Sigmoid colon (tissue), 7 donors: ENCODE data around the gene SPTBN2. TPM values are rescaled to one million over a fixed set of nuclear protein-coding genes. Genes with fewer than 3 reads are reported as not detected.

ENCODE experiments used
- DNase-seq: peaks from one replicate; pipeline ENCODE4 v3.0.0-alpha.2; 2019
- H3K27ac ChIP-seq, 4 donors: fragments of 200-600 bp; sonication (generic); one replicate each; pipeline ENCODE4 v1.5.1; 2016 to 2019; ENCODE audit warnings: mild to moderate bottlenecking in 1 of 4
- H3K27me3 ChIP-seq, 3 donors: fragments of 200-600 bp; sonication (generic); one replicate each; pipeline ENCODE4 v1.5.1; 2019; ENCODE audit warnings: mild to moderate bottlenecking in 1 of 3
- H3K36me3 ChIP-seq, 4 donors: fragments of 200-600 bp; sonication (generic); one replicate each; pipeline ENCODE4 v1.5.1; 2016 to 2019
- H3K4me1 ChIP-seq, 4 donors: fragments of 200-600 bp; sonication (generic); one replicate each; pipeline ENCODE4 v1.5.1; 2017 to 2019
- H3K4me3 ChIP-seq, 4 donors: fragments of 200-600 bp; sonication (generic); one replicate each; pipeline ENCODE4 v1.5.1; 2017 to 2019; ENCODE audit warnings: mild to moderate bottlenecking in 2 of 4, moderate library complexity in 1 of 4
- H3K9me3 ChIP-seq, 4 donors: fragments of 200-600 bp in 3 of 4; sonication (generic) in 3 of 4; one replicate each; pipeline versions ENCODE4 v1.5.1 to v1.6.1; 2013 to 2019
- EP300 ChIP-seq, 4 donors: sonication (generic); formaldehyde crosslinking; IDR thresholded peaks; one replicate each; pipeline ENCODE4 v1.6.1; 2017; ENCODE audit warnings: antibody characterized with exemption in 4 of 4
- POLR2A ChIP-seq, 2 donors: fragments of 450-650 bp; IDR thresholded peaks; one replicate each; pipeline ENCODE4 v1.6.1; 2016; ENCODE audit warnings: antibody characterized with exemption in 2 of 2, mild to moderate bottlenecking in 2 of 2, moderate library complexity in 2 of 2
- POLR2AphosphoS5 ChIP-seq, 4 donors: sonication (generic); formaldehyde crosslinking; IDR thresholded peaks; one replicate each; pipeline ENCODE4 v1.6.1; 2017; ENCODE audit warnings: antibody characterized with exemption in 4 of 4
- WGBS, 2 donors: extraction: QIAGEN DNeasy Blood & Tissue Kit; methylation state at CpG; one replicate each; pipeline ENCODE4 v1.1.7; 2013; 5-methylcytosine and 5-hydroxymethylcytosine counted together
- intact Hi-C: fragments of 100-400 bp; cut with DNase I; formaldehyde crosslinking; loops from one replicate; pipeline ENCODE4 v1.15.1; 2023
- polyA plus RNA-seq, 3 donors: library from polyadenylated mRNA; stranded (reverse); fragments of 200-250 nt; gene quantifications; one replicate each; pipeline ENCODE4 v1.2.3, GENCODE V29; 2013
- total RNA-seq, 4 donors: library from RNA; depleted of rRNA; stranded (reverse); fragments of >200 nt; gene quantifications; one replicate each; pipeline ENCODE4 v1.1.0, GENCODE V29; 2016
- TF ChIP-seq, protein P1 (sequence below), 4 experiments: fragments of 450-650 bp in 3 of 4; fragments of 200-600 bp in 1 of 4; IDR thresholded peaks; one replicate each; pipeline ENCODE4 v1.5.1; 2016 to 2019; ENCODE audit warnings: antibody characterized with exemption in 4 of 4, mild to moderate bottlenecking in 3 of 4, moderate library complexity in 2 of 4
- donor health status: healthy with polysubstance abuse.
- donor health status: Bipolar disorder and iron deficiency.
- donor health status: healthy.

The SPTBN2 gene
- total and polyA plus RNA-seq, 7 donors = 0.33 to 5.7 (median 4.2) TPM

DNA sequence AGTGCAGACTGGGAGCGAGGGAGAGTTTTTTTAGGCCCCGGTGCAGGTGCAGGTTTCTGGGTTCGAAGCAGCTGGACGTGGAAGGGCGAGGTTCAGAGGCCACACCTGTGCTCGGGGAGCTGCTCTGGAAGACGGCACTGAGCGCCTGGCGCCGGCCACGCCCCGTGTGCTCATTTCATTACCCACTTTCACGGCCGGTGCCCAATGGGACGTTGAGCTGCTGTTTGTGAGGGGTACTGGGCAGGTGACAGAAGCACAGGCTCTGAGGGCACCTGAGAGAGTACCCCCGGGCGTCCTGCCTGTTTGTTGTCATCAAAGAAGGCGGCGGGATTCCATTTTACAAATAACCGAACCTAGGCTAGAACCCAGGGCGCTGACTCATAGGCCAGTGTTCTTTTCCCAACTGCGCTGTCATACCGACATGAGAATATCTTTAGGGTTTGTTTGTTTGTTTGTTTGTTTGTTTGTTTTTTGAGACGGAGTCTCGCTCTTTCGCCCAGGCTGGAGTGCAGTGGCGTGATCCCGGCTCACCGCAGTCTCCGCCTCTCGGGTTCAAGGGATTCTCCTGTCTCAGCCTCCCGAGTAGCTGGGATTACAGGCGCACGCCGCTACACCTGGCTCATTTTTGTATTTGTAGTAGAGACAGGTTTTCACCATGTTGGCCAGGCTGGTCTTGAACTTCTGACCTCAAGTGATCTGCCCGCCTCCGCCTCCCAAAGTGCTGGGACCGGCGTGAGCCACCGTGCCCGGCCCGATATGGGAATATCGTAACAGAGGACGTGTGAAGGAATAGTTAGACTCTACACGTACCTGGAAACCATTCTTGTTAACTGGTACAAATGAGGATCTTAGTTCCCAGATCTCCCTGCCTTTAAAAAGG lies 16.6 kb upstream of the SPTBN2 start:
- Histone ChIP-seq H3K4me1 (peaks cover 0 to 18% (median 15%) of the 10 kb centered on the region in 4 donors), H3K27ac (peak overlapping the region; percentile 77 to 85 (median 80)), H3K27me3 (no peaks in the 10 kb centered on the region), H3K36me3 (no peaks in the 10 kb centered on the region), H3K4me3 (peak overlapping the region; percentile 71 to 96 (median 89)), H3K9me3 (no peaks in the 10 kb centered on the region)
- intact Hi-C loops = no loop called here
- DNase-seq = no peak
- WGBS, 2 donors = 41 to 51% methylated on average over 45 of the region's 45 CpGs
- TF ChIP-seq, protein P1, sequence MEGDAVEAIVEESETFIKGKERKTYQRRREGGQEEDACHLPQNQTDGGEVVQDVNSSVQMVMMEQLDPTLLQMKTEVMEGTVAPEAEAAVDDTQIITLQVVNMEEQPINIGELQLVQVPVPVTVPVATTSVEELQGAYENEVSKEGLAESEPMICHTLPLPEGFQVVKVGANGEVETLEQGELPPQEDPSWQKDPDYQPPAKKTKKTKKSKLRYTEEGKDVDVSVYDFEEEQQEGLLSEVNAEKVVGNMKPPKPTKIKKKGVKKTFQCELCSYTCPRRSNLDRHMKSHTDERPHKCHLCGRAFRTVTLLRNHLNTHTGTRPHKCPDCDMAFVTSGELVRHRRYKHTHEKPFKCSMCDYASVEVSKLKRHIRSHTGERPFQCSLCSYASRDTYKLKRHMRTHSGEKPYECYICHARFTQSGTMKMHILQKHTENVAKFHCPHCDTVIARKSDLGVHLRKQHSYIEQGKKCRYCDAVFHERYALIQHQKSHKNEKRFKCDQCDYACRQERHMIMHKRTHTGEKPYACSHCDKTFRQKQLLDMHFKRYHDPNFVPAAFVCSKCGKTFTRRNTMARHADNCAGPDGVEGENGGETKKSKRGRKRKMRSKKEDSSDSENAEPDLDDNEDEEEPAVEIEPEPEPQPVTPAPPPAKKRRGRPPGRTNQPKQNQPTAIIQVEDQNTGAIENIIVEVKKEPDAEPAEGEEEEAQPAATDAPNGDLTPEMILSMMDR (IDR thresholded peaks at IDR 0.05) = no peak
- TF ChIP-seq POLR2A (IDR thresholded peaks at IDR 0.05) = no peak
- no peak for TF ChIP-seq POLR2AphosphoS5 (IDR thresholded peaks at IDR 0.05)
- no peak for TF ChIP-seq EP300 (IDR thresholded peaks at IDR 0.05)

DNA sequence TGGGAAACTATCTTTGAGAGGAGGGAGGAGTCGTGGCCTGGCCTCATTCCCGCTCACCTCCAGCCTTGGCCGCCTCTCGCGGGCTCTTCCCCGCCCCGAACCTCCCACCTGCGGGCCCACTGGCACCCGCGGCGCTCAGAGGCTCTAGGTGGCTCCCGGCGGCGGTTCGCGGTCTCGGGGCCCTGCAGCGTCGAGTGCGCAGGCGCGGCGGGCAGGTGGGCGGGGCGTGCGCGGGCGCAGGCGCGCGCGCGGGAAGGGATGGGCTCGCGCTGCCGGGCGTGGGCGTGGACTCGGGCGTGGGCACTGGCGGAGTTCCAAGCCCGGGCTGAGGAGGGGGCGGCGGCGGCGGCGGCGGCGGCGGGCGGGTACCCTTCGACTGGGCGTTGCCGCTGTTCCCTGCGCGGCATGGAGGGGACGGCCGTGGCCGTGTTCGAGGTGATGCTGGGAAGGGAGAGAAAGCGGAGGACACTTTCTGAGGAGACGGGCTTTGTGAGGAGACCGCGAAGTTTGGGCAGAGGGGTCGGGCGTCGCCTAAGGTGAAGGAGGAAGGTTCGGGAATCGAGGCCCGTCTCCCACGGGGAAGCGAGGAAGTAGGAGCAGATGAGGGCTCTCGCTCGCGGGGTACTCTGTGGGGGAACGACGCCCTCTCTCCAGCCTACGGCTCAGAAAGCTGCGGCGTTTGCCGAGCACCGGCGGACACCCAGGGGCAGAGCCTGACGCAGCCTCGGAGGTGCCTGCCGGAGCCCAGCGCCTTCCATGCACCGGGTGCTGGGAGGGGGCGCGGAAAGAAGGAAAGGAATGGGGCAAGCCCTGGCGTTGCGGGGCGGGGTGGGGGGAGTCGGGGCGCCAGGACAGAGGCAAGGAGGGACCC lies 15.7 kb upstream of the SPTBN2 start:
- no peaks in the 10 kb centered on the region for H3K9me3 ChIP-seq
- TF ChIP-seq POLR2A (IDR thresholded peaks at IDR 0.05) = no peak
- peak; percentile 32 to 82 (median 70) for TF ChIP-seq POLR2AphosphoS5 (IDR thresholded peaks at IDR 0.05)
- H3K36me3 ChIP-seq = no peaks in the 10 kb centered on the region
- peak; percentile 89 for DNase-seq
- H3K27ac ChIP-seq = peak overlapping the region; percentile 77 to 85 (median 80)
- H3K4me1 ChIP-seq = peaks cover 0 to 18% (median 15%) of the 10 kb centered on the region in 4 donors
- peak overlapping the region; percentile 71 to 96 (median 89) for H3K4me3 ChIP-seq
- intact Hi-C loops = no loop called here
- H3K27me3 ChIP-seq = no peaks in the 10 kb centered on the region
- 0% methylated on average over 95 of the region's 95 CpGs for WGBS, 2 donors

DNA sequence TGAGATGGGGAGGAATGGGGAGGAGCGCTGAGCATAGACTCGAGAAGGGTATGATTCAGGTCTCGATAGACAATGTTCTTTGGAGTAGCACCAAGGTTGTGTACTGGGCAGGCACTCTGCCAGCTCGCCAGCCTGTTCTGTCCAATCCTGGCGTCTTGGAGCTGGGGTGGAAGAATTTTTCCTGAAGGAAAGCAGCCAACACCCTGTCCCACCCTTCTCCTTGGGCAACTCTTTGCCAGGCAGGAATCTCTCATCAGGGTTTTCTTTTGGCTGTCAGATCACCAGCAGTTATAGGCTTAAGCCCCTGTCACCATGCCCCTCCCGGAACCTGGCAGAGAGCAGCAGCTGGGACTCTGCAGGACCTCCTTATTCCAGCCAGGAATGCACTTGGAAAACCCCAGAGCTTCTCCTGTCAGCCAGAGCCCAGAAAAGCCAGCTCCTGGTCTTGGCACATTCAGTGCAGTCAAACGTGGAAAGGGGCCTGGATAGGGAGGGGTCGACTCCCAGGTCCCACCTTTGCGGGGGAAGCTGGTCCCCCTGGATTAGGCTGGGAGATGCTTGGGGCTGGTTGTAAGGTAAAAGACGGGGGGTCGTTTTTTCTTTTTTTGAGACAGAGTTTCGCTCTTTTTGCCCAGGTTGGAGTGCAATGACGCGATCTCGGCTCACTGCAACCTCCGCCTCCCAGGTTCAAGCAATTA lies 14.4 kb upstream of the SPTBN2 start:
- Histone ChIP-seq H3K36me3 (no peaks in the 10 kb centered on the region), H3K27ac (peak overlapping the region in 1 of 4 donors; percentile 85), H3K27me3 (no peaks in the 10 kb centered on the region), H3K4me3 (peak overlapping the region in 3 of 4 donors; percentile 71 to 96 (median 84)), H3K9me3 (no peaks in the 10 kb centered on the region), H3K4me1 (peaks cover 0 to 18% (median 15%) of the 10 kb centered on the region in 4 donors)
- TF ChIP-seq POLR2AphosphoS5 (IDR thresholded peaks at IDR 0.05) (no peak), POLR2A (IDR thresholded peaks at IDR 0.05) (no peak)
- TF ChIP-seq, protein P1 (IDR thresholded peaks at IDR 0.05) = no peak
- 25 to 81% methylated on average over 16 of the region's 16 CpGs for WGBS, 2 donors
- no peak for DNase-seq
- intact Hi-C loops = no loop called here

DNA sequence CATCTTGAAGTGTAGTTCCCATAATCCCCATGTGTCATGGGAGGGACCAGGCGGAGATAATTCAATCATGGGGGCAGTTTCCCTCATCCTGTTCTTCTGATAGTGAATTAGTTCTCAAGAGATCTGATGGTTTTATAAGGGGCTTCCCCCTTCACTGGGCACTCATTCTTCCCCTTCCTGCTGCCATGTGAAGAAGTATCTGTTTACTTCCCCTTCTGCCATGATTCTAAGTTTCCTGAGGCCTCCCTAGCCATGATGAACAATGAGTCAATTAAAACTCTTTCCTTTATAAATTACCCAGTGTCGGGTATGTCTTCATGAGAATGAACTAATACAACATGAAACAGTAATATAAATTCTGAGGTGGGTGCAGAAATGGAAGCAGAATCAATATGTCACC lies 12.1 kb upstream of the SPTBN2 start:
- Histone ChIP-seq H3K27me3 (no peaks in the 10 kb centered on the region), H3K4me1 (peaks cover 0 to 18% (median 15%) of the 10 kb centered on the region in 4 donors), H3K4me3 (no peak overlapping the region), H3K27ac (no peak overlapping the region), H3K9me3 (no peaks in the 10 kb centered on the region), H3K36me3 (no peaks in the 10 kb centered on the region)
- TF ChIP-seq, protein P1 (IDR thresholded peaks at IDR 0.05) = no peak
- no peak for TF ChIP-seq POLR2AphosphoS5 (IDR thresholded peaks at IDR 0.05)
- 90 to 91% methylated on average over 2 of the region's 2 CpGs for WGBS, 2 donors
- no peak for DNase-seq
- intact Hi-C loops = no loop called here
